Erythroblast (primary cell): Measurements from ENCODE around the gene DNAJC6.

Experiments used
- GATA1 ChIP-seq: IDR thresholded peaks from 2 replicates; pipeline ENCODE4 v1.6.1; 2011; ENCODE audit warnings: low read depth, mild to moderate bottlenecking, control low read depth, low read length, moderate library complexity
- POLR2A ChIP-seq: IDR thresholded peaks from 2 replicates; pipeline ENCODE4 v1.6.1; 2011; ENCODE audit warnings: mild to moderate bottlenecking, low read length

- TF ChIP-seq POLR2A: no peak
- no peak for TF ChIP-seq GATA1
Observed at GRCh38 chr1:65418522-65419185, 109.3 kb downstream of the DNAJC6 start.
